Left ventricle myocardium inferior (tissue), 1 donor: ENCODE results near the gene MAP1B. TPM values are rescaled to one million over a fixed set of nuclear protein-coding genes. Genes with fewer than 3 reads are reported as not detected.

Source experiments
- DNase-seq: peaks from one replicate; pipeline ENCODE4 v3.0.0-alpha.2; 2020
- H3K27ac ChIP-seq: fragments of 200-600 bp; replicated peaks from 2 replicates; pipeline ENCODE4 v1.8.0; 2021
- H3K27me3 ChIP-seq: fragments of 200-600 bp; 2 replicates; pipeline ENCODE4 v1.8.0; 2021; ENCODE audit warnings: low read depth
- H3K36me3 ChIP-seq: fragments of 200-600 bp; 2 replicates; pipeline ENCODE4 v1.8.0; 2021
- H3K4me1 ChIP-seq: fragments of 200-600 bp; 2 replicates; pipeline ENCODE4 v1.8.0; 2021
- H3K4me3 ChIP-seq: fragments of 200-600 bp; 2 replicates; pipeline ENCODE4 v1.8.0; 2021; ENCODE audit warnings: mild to moderate bottlenecking, moderate library complexity
- H3K9me3 ChIP-seq: fragments of 200-600 bp; replicated peaks from 2 replicates; pipeline ENCODE4 v1.8.0; 2021
- intact Hi-C: fragments of 100-400 bp; cut with micrococcal nuclease; formaldehyde crosslinking; loops from one replicate; pipeline ENCODE4 v1.11.0; 2022
- total RNA-seq: library from RNA; stranded (reverse); fragmentation: NEBNext Ultra II Directional; extraction: Animal tissue kit (Norgen Biotek cat#: 25700); gene quantifications from one replicate; pipeline ENCODE4 v1.2.1, GENCODE V29; 2021
- TF ChIP-seq, protein P1 (sequence below): fragments of 200-600 bp; IDR thresholded peaks from 2 replicates; pipeline ENCODE4 v1.8.0; 2021; ENCODE audit warnings: antibody characterized with exemption, mild to moderate bottlenecking, borderline replicate concordance
- donor health status: DM: no; HTN: yes; CAD: no; lungs with severe emphysema.

The MAP1B gene
- total RNA-seq, 1 donor from 2014 or later: 73.2 TPM

DNA sequence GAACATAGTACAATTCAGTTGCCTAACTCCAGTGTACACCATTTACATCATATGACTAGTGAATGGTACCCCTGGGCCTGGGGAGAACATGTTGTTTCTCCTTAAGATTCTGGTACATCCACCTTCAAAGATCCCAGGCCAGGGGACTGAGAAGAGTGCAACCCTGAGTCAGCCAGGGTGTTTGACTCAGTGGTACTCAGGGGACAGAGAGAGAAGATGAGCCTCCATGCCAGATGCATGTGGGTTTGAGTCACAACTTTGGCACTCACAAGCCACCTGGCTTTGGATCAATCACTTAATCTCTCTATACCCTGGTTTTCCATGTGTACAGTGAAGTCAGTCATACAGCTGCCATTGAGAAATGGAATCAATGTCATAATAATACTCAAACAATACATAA lies 53.7 kb downstream of the MAP1B start:
- H3K27ac ChIP-seq: no peak overlapping the region
- intact Hi-C loops: no loop called here
- no peaks in the 10 kb centered on the region for H3K27me3 ChIP-seq
- H3K4me3 ChIP-seq: no peak overlapping the region
- no peaks in the 10 kb centered on the region for H3K36me3 ChIP-seq
- no peaks in the 10 kb centered on the region for H3K9me3 ChIP-seq
- TF ChIP-seq, protein P1, sequence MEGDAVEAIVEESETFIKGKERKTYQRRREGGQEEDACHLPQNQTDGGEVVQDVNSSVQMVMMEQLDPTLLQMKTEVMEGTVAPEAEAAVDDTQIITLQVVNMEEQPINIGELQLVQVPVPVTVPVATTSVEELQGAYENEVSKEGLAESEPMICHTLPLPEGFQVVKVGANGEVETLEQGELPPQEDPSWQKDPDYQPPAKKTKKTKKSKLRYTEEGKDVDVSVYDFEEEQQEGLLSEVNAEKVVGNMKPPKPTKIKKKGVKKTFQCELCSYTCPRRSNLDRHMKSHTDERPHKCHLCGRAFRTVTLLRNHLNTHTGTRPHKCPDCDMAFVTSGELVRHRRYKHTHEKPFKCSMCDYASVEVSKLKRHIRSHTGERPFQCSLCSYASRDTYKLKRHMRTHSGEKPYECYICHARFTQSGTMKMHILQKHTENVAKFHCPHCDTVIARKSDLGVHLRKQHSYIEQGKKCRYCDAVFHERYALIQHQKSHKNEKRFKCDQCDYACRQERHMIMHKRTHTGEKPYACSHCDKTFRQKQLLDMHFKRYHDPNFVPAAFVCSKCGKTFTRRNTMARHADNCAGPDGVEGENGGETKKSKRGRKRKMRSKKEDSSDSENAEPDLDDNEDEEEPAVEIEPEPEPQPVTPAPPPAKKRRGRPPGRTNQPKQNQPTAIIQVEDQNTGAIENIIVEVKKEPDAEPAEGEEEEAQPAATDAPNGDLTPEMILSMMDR: no peak
- peaks cover 56% of the 10 kb centered on the region for H3K4me1 ChIP-seq
- DNase-seq: no peak

DNA sequence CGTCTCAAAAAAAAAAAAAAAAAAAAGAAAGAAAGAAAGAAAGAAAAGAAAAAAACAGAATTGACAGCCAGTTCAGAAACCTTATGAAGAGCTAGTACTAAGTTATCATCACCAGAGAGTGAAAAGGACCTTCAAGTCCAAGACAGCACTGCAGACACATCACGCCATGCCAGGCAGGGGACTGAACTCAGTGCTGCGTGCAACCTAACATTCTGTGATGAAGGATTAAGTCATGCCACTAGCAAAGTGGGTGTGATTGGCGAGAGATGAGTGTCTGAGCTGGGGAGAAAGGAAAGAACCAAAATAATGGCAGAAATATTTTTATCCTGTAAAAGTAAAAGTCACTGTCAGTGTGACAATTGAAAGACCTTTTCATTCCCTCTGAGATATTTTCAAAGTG lies 54.7 kb downstream of the MAP1B start:
- Histone ChIP-seq H3K4me3 (no peak overlapping the region), H3K4me1 (peaks cover 56% of the 10 kb centered on the region), H3K27ac (no peak overlapping the region), H3K9me3 (no peaks in the 10 kb centered on the region), H3K27me3 (no peaks in the 10 kb centered on the region), H3K36me3 (no peaks in the 10 kb centered on the region)
- intact Hi-C loops: no loop called here
- no peak for DNase-seq
- TF ChIP-seq, protein P1: no peak

DNA sequence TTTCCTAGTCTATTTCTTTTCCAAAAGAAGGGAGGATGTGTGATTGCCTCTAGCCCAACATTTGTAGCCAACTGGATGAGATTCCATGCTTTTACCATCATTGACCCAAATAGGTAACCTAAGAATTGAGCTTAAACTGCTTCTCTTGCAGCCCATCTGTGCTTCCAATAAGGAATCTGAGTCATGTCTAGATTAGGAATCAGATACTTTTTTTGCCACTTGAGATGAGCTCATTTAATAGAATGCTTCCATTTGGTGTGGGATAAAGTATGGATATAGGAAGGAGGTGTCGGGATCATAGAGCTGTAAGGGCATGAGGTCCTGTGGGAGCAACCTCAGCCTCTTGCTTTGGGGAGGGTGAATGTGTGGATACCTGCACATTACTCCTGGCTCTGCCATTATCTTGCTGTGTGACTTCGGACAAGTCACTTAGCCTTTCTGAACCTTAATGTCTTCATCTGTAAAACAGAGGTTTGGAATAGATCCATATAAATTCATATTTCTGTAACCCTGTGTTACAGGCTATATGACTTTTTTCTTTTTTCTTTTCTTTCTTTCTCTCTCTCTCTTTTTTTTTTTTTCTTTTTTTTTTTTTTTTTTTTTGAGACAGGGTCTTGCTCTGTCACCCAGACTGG lies 56.2 kb downstream of the MAP1B start:
- intact Hi-C loops: no loop called here
- no peak for DNase-seq
- TF ChIP-seq, protein P1: no peak

DNA sequence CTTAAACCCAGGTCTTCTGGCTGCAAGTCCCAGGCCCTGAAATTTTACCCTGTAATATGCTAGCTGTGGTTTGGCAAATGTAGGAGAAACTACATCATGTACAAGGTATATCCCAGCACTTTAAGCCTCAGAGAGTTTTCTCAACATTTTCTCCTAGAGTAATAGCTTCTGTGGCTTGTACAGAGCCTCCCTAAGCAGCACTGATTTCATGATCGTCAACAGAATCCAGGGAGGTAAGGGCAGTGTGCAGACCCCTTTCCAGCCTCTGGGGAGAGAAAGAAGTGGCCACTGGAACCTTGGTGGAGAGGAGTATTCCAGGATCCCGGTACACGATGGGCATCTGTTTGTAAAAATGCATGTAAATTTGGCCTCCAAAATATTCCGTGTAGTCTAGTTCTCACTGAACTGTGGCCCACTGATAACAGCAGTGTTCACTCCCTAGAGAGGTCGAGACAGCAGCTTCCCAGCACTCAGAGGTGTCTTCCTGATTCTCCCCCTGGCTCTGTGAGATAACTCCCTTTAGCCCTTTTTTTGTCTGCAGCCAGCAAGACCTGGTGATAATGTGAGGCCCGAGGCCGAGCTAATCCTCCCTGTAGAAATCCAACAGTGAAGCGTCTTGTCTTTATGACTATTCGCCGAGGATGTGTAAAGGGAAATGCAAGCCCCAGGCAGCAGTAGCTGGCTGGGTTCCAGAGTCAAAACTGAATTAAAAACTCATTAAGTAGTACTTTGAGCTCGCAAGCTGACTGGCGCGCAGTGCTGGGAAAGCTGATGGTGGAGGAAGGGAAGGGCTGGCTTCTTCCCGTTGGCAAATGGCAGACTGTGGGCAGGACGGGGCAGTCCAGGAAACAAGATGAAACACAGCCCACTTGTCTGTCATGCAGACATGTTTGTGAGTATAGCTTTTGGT lies 59.0 kb downstream of the MAP1B start:
- Histone ChIP-seq H3K4me1 (peaks cover 43% of the 10 kb centered on the region), H3K27ac (peak overlapping the region; percentile 71), H3K9me3 (no peaks in the 10 kb centered on the region), H3K4me3 (peak overlapping the region; percentile 46), H3K36me3 (no peaks in the 10 kb centered on the region), H3K27me3 (no peaks in the 10 kb centered on the region)
- TF ChIP-seq, protein P1: no peak
- intact Hi-C loops: no loop called here
- peak; percentile 39 for DNase-seq

More for the DNA sequence above, 56.2 kb downstream of the MAP1B start:
- Histone ChIP-seq H3K27ac (no peak overlapping the region), H3K27me3 (no peaks in the 10 kb centered on the region), H3K36me3 (no peaks in the 10 kb centered on the region), H3K4me1 (peaks cover 55% of the 10 kb centered on the region), H3K9me3 (no peaks in the 10 kb centered on the region), H3K4me3 (no peak overlapping the region)

DNA sequence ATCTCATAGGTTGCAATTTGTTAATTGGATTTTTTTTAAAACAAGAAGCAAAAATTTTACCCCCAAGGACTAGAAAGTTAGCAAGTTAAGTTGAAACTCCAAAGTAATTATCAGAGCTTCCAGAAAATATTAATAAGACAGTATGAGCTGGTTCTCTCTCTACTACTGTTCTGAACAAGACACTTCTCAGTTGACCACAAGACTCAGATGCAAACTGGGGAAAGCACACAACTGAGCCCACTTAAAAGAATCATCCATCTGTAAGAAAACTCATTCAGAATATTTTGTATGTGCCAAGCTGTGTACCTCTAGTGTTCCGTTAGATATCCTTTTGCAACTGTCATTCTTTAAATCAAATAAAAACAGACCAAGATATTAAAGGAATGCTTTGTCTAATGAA lies 60.0 kb downstream of the MAP1B start:
- peak overlapping the region; percentile 46 for H3K4me3 ChIP-seq
- no peaks in the 10 kb centered on the region for H3K9me3 ChIP-seq
- peaks cover 46% of the 10 kb centered on the region for H3K4me1 ChIP-seq
- no peak for DNase-seq
- H3K27ac ChIP-seq: peak overlapping the region; percentile 71
- no peaks in the 10 kb centered on the region for H3K27me3 ChIP-seq
- intact Hi-C loops: no loop called here
- TF ChIP-seq, protein P1: no peak
- H3K36me3 ChIP-seq: no peaks in the 10 kb centered on the region
